CMK (cell line): ENCODE data around the gene KMT2A.
"Not testable (repeated sequence)": the region's sequence is repeated elsewhere in the genome, so short reads cannot be mapped to it uniquely, and the experiment has no call there.

Experiments
- DNase-seq: peaks from one replicate; pipeline ENCODE4 v3.0.0-alpha.2; 2010; ENCODE audit warnings: low read depth

KMT2A gene

GRCh38 chr11:118435290-118435892 is 901 bp upstream of the KMT2A start:
- DNase-seq: peak; percentile 89

- DNase-seq: no peak
These were observed 431 bp downstream of the KMT2A start for GRCh38 chr11:118436639-118437207.

- peak; percentile 35 for DNase-seq
These were observed 1.2 kb downstream of the KMT2A start for GRCh38 chr11:118437208-118438125.

GRCh38 chr11:118438314-118438931 is 2.1 kb downstream of the KMT2A start:
- peak; percentile 56 for DNase-seq

GRCh38 chr11:118439646-118440045 is 3.4 kb downstream of the KMT2A start:
- no peak for DNase-seq

DNA sequence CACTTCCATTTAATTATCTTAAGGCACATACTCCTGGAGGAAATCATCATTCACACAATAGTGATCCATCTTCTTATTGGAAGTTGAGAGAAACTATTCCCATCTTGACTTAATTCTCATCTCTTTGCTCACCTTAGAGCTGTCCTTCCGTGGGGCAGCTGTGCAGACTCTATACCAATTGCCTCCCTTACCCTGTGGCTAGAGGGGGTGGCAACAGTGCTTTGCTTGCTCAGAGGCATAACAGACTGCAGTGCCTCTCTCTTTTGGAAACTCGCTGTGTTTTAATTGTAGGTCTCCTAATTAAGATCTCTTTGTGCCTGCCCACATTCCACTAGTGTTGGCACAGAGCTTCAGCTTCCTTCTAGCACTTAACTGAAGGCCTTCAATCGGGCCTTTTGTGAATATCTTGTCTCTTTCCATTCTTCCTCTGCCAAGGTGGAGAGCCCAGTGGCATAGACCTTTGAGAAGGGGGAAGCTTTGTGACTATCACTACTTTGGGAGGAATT is 5.5 kb downstream of the KMT2A start:
- no peak for DNase-seq

DNA sequence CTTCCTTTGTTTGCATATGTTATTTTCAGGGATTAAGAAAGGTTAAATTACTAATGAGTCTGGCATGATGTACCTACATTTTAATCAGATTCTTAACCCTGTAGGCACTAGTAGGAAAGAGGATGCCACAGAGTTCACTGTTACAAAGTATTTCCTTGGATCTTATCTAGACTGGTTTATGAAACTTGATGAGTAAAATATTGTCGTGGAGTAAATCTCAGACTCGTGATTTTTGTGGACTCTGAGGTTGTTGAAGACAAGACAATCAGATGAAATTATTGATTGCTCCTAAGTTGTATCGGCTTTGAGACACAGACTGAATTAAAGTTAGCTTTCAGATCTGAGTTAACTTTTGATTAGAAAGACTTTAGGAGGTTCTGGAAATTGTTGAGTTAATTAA is 6.0 kb downstream of the KMT2A start:
- no peak for DNase-seq

DNA sequence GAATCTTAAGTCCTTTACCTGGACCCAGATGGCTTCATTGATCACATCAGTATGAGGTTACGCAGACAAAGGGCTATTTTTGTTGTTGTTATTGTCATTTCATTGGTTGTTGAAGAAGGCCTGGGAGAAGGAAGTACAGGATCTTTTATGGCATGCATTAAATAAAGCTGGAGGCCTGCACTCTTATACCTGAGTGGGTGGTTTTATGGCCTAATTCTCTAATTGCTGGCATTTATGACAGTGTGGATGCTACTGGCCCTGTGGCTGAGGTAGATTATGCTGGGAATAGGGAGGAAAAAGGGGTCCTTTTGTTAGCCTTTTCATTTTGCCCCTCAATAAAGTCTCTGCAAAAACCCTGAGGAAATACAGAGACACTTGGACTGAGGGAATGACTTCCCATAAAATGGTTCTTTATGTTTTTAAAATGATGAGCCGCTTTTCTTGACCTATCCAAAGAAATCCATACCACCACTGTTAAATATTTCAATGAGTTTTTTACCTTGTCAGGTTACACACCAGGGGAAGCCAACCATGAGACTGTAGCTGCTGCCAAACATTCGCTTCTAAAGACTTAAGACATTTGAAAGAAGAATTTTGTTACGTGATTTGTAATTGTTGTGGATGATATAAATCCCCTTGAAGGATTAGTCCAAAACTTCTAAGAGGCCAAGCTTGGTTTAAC is 6.8 kb downstream of the KMT2A start:
- DNase-seq: no peak

DNA sequence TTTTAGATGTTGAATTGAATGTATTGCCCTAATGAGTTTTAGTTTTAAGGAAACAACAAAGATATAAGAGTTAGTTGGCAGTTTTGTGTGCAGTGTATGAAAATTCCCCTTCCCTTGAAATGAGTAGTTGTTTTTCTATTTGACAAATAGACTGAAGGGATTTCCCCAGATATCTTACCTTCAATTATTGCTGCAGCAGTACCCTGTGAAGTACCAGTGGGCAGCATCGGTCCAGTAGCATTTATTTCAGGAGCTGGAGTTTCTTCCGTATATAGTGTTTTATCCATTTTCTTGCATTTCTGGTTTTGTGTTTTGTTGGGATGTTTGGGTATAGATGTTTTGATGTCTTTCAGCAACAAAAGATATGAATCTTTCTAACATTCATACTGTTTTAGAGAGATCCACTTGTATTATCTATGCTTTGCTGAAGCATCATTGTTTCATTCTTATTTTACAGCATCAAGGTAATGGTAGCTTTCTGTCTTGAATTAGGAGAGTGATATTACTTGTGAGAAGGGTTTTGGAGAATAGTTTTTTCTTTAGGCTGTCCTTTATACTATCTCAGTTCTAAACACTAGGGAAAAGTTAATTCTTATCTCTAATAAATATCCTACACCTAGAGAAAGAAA is 7.4 kb downstream of the KMT2A start:
- DNase-seq: no peak

GRCh38 chr11:118447423-118447822 is 11.1 kb downstream of the KMT2A start:
- no peak for DNase-seq

DNA sequence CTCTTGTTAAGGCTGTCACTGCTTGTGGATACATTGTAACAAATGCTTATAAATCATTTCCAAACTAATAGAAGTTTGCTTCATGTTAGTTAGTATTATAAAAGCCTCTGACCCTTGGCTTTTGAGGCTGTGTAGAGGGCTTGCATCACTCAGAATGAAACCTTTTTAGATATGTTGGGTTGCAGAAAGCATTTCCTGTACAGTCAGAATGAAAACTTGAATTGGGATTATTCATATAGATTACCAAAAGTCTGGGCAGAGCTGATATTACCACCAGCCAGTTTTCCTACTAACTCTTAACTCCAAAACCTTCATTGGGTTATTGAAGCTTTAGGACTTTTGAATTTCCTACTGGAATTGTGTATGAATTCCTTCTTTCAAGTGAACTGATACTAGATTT is 12.0 kb downstream of the KMT2A start:
- no peak for DNase-seq

GRCh38 chr11:118449316-118449918 is 13.1 kb downstream of the KMT2A start:
- DNase-seq: no peak

DNA sequence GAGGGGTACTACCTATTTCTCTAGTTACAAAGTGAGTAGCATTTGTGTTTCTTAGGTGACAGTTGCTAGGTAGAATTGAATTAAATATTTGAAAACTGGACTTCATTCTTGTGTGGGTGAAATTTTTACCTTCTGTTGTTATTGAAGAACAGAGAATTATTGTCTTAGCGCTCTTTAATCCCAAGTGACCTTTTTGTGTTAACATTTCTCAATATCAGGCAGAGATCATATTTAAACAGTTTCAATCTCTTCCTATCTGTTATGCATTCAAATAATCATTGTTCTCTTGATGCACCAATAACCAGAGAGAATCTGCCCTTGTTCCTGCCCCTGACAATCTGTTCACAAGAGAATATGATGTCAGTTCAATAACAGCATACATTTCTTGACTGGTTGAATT is 14.2 kb downstream of the KMT2A start:
- no peak for DNase-seq

DNA sequence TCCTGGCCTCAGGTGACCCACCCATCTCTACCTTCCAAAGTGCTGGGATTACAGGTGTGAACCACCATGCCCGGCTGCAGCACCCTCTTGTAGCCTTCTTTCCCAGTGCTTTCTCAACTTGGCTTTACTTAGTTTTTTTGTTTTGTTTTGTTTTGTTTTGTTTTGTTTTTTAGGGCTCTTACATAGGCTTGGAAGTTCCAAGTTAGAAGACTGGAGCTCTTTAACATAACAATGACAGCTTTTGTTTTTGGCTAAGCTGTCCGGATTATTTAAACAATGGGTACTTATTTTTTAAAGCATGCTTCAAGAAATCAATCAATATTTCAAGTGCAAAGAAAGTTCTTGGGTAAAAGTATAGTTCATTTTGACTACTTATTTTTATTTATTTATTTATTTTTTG is 25.9 kb downstream of the KMT2A start:
- DNase-seq: no peak

- not testable (repeated sequence) for DNase-seq
These were observed 32.7 kb downstream of the KMT2A start for GRCh38 chr11:118468968-118469367.

- no peak for DNase-seq
These were observed 34.7 kb downstream of the KMT2A start for GRCh38 chr11:118471030-118471429.

DNA sequence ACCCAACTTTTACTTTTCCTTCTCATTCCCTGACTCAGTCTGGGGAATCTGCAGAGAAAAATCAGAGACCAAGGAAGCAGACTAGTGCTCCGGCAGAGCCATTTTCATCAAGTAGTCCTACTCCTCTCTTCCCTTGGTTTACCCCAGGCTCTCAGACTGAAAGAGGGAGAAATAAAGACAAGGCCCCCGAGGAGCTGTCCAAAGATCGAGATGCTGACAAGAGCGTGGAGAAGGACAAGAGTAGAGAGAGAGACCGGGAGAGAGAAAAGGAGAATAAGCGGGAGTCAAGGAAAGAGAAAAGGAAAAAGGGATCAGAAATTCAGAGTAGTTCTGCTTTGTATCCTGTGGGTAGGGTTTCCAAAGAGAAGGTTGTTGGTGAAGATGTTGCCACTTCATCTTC is 37.2 kb downstream of the KMT2A start:
- DNase-seq: no peak

- no peak for DNase-seq
These were observed 40.4 kb downstream of the KMT2A start for GRCh38 chr11:118476676-118477075.

GRCh38 chr11:118481238-118481637 is 44.9 kb downstream of the KMT2A start:
- not testable (repeated sequence) for DNase-seq

- no peak for DNase-seq
These were observed 48.1 kb downstream of the KMT2A start for GRCh38 chr11:118484405-118484804.

GRCh38 chr11:118485273-118485672 is 49.0 kb downstream of the KMT2A start:
- DNase-seq: no peak
